WI38 (cell line): ENCODE results near the gene CENPF.

Experiments
- H3K4me3 ChIP-seq: 2 replicates; pipeline ENCODE4 v1.5.1; 2011; ENCODE audit warnings: low read depth, mild to moderate bottlenecking, control low read depth, low read length
- CTCF ChIP-seq: IDR thresholded peaks from 2 replicates; pipeline ENCODE4 v1.5.1; 2012; ENCODE audit warnings: low read depth, mild to moderate bottlenecking, control low read depth, low read length

Gene CENPF

DNA sequence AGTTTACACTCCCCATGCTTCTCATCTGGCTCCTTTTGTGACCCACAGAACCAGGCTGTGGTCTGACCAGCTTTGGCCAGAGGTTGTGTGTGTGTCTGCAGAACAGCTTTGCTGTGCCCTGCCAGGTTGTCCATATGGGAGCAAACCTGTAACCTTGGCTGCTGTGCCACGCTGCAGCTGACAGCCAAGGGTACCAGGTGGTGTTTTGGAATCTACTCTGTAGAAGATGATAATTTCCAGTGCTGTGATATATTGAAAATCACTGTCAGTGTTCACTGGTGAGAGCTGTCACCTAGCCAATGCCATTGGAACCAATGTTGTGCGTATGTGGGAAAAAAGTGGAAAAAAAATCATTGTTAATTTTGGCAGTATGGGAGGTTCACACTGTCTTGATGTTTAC is 18.2 kb downstream of the CENPF start:
- TF ChIP-seq CTCF = no peak
- no peak overlapping the region for H3K4me3 ChIP-seq

- TF ChIP-seq CTCF = no peak
- no peak overlapping the region for H3K4me3 ChIP-seq
Measured at GRCh38 chr1:214623430-214623829, 20.4 kb downstream of the CENPF start.

- TF ChIP-seq CTCF = no peak
- no peak overlapping the region for H3K4me3 ChIP-seq
Measured at GRCh38 chr1:214632091-214632490, 29.1 kb downstream of the CENPF start.

- no peak overlapping the region for H3K4me3 ChIP-seq
- no peak for TF ChIP-seq CTCF
Measured at GRCh38 chr1:214633686-214634085, 30.7 kb downstream of the CENPF start.

DNA sequence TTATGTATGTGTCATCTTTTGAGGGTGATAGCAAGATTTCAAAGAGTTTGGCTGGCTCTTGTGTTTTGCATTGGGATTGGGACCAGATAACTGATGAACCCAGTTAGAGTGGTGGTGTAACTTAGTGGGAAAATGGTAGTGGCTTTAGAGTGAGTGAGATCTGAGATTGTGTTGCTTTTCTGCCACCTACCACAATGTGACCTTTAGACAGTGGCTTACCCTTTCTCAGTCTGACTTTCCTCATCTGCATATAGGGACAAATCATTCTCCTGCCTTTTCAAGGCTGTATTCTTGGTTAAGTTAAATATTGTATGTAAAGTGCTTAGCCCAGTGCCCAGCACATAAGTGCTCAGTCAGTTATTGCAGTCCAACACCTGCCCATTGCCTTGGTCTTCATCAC is 31.3 kb downstream of the CENPF start:
- H3K4me3 ChIP-seq = no peak overlapping the region
- TF ChIP-seq CTCF = no peak

DNA sequence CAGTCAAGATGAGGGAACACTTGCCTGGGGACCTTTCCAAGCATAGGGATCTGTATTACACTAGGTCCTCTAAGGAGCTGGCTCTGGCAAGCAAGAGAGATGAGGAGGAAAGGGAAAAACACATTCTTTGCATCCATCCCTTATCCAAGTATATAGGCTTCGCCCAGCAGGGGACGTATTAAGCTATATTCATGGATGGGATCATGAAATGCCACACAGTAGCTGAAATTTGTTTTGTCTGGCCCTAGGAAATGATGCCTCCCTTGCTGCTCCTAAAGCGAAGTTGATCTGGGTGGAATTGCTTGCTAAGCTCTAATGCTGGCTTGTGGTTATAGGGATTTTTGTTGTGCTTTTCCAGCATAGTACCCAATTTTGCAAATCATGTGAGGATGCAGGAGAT is 32.1 kb downstream of the CENPF start:
- no peak for TF ChIP-seq CTCF
- no peak overlapping the region for H3K4me3 ChIP-seq

GRCh38 chr1:214635506-214635905 is 32.5 kb downstream of the CENPF start:
- no peak for TF ChIP-seq CTCF

DNA sequence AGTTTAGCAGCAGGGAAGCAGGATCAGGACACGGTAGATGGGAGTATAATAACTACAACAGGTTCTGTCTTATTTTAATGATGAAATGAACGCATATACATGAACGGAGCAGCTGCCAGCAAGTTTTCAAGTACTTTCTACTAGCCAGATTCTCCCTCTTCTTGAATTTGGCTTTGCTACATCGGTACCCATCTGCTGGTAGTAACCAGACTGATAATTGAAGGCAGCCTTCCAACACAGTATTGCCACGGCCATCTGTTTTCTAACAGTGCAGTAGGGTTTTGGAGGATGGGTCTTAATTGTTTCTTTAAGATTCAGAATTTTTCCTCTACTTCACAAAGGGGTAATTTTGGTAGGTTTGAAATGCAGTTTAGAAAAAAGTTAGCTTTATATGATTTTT is 33.4 kb downstream of the CENPF start:
- TF ChIP-seq CTCF = no peak
- H3K4me3 ChIP-seq = no peak overlapping the region

More at GRCh38 chr1:214635506-214635905, 32.5 kb downstream of the CENPF start:
- H3K4me3 ChIP-seq = no peak overlapping the region
